AG08395 (cell line): ENCODE data around the gene ATP2A1.
"Not testable (repeated sequence)": the region's sequence is repeated elsewhere in the genome, so short reads cannot be mapped to it uniquely, and the experiment has no call there.

ENCODE experiments used
- DNase-seq: peaks from one replicate; pipeline ENCODE4 v3.0.0; 2012; ENCODE audit warnings: mixed read lengths, low spot score

Gene ATP2A1

DNA sequence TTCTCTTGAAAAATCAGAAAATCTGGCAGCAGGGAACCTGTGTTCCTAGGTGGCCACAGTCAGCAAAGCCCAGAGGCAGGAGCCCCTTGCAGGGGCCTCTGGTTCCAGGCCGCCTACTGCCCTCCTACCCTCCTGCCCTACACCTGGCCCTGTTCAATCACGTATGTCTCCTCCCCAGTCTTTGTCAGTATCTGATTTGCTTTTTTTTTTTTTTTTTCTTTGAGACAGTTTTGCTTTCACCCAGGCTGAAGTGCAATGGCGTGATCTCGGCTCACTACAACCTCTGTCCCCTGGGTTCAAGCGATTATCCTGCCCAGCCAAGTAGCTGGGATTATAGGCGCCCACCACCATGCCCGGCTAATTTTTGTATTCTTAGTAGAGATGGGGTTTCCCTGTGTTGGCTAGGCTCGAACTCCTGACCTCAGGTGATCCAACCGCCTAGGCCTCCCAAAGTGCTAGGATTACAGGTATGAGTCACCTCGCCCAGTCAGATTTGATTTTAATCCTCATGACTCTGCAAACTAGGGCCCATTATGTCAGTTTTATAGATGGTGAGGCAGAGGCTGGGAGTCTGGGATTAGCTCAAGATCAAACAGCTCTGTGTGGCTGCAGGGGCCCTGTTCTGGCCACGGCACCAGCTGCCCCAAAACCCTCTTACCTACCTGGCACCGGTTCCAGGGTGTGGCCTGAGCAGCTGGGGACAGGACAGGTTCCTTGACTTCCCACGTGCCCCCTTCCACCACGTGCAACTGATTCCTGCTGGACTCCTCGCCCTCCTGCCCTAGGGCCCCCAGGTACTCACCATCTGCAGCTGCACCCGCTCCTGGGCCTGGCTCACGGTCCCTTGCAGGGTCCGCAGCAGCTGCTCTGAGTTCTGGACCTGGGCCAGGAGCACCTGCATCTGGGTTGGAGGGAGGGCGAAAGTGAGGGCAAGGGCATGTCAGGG lies 32.1 kb downstream of the ATP2A1 start:
- no peak for DNase-seq

DNA sequence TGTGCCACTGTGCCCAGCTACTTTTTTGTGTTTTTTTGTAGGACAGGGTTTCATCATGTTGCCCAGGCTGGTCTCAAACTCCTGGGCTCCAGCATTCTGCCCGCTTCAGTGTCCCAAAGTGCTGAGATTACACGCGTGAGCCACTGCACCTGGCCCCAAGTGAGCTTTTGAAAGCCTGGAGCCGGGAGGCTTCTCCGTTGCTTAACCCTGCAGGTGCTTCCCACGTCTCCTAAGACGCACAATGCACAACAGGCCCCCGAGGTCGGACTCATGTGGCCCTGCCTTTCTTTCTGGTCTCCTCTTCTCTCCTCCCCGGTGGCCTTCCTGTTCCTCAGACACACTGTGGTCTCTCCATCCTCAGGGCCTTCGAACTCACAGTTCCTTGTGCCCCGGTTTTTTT lies 34.3 kb downstream of the ATP2A1 start:
- no peak for DNase-seq

DNA sequence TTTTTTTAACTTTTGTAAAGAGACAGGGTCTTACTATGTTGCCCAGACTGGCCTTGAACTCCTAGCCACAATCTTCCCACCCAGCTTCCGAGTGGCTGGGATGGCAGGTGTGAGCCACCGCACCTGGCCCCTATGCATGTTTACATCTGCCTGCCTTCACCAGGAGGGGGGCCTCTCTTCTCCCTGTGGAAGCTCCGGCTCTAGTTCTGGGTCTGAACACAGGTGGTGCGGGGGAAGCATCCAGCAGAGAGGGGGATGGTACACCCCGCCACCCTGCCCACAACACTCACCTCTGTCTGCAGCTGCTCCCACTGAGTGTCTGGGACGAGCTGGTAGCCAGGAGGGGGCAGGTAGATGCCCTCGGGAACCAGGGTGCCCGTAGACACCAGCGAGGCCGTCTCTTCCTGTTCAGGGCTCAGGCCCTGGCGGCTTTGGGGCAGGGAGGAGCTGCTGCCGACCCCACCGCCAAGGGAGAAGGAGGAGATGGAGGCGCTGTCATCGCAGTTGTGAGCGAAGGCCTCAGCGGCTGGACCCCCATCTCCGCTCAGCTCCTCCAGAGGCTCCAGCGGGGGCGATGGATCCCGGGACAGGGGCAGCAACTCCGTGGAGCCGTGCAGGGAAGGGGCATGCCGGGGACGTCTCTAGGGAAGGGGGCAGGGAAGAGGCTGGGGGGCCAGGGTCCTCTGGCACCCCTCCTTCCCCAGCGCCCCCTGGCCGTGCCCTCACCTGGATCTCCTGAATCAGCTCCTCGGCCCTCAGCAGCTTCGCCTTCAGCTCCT lies 35.8 kb downstream of the ATP2A1 start:
- no peak for DNase-seq

DNA sequence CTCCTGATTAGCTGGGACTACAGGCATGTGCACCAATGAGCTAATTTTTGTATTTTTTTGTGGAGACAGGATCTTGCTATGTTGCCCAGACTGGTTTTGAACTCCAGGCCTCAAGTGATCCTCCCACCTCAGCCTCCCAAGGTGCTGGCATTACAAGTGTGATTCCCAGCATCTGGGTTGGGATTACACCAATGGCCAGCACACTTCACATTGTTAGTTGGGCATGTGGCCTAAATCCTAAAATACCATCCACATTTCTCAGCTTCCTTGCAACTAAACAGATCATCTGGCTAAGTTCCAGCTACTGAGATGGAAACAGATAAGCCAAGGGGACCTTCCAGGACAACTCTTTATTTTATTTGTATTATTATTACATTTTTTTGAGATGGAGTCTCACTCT lies 36.9 kb downstream of the ATP2A1 start:
- peak; percentile 56 for DNase-seq

DNA sequence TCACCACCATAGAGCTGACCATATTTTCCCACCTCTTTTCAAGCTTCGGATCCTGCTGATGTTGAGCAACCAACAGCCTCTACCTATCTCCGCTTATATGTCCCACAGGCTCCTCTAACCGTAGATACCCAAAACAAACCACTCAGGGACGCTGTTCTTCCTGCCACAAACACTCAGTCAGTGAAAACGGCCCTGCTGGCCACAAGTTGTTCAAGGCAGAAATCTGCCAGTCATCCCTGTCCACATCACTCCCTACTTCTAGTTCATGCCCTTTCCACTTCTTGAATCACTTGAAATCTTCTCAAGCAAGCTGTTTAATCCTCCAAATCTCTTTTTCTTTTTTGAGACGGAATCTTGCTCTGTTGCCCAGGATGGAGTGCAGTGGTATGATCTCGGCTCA lies 38.8 kb downstream of the ATP2A1 start:
- DNase-seq: no peak

DNA sequence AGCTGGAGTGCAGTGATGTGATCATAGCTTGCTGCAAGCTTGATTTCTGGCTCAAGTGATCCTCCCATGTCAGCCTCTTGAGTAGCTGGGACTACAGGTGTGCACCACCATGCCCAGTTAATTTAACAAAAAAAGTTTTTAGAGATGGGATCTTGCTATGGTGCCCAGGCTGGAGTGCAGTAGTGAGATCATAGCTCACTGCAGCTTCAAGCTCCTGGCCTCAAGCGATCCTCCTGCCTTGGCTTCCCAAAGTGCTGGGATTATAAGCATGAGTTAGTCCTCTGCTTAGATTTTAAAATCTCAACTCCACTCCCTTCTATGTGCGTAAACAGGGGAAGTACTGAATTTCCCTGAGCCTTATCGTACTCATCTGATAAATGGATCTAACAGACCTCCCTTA lies 40.4 kb downstream of the ATP2A1 start:
- no peak for DNase-seq

DNA sequence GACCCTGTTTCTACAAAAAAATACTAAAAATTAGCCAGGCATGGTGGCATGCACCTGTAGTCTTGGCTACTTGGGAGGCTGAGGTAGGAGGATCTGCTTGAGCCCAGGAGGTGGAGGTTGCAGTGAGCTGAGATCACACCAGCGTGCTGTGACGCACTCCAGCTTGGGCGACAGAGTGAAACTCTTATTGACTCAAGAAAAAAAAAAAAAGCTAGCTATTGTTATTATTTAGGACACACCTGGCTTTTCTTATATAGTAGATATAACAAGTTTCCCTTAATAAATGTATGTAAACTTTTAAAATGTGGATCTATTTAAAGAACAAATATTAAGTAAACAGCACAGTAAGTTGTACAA lies 44.9 kb downstream of the ATP2A1 start:
- no peak for DNase-seq

DNA sequence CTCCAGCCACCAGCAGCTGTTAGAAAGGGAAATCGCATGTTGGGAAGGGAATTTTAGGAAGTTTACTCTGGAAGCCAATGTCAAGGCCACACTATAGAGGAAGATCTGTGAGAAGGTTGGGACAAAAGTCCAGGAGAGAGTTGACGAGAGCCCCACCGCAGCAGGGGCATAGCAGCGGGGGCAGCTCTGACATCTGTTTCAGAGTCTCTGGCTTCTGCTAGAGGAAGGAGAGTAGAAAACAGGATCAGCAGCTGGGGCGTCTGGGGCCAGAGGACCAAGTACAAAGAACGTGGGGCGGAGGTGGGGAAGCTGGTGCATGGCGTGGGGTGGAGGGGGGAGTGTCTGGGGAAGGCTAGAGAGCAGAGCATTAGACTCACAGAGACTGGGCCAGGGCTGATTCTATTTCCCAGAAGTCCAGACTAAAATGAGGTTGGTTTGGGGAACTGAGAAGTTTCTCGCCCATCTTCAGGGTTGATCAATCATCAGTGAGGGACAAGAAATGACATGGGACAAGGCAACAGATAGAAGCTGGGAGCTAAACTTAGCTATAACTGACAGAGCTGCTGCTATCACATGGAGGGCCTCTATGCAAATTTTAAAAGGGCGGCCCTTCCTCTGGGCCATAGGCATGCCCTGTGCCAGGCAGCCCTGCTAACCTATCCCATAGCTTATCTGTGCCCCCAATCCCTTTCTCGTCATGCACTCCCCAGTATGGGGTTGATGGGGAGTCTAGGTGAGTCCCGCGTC lies 45.5 kb downstream of the ATP2A1 start:
- no peak for DNase-seq

DNA sequence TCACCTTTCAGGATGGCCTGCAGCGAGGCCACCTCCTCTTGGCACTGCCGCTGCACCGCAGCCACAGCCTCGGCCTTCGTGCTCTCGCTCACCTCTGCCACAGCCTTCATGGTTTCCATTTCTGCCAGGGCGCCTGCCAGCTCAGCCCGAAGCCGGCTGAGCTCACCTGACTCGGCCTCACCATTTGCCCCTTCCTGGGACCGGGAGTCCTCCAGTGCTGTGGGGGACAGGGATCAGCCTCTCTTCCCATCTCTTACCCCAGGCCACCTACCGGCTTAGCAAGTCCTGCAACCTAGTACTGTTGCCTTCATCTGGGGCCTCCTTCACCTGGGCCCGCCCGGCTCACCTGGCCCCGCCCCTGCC lies 46.1 kb downstream of the ATP2A1 start:
- no peak for DNase-seq

DNA sequence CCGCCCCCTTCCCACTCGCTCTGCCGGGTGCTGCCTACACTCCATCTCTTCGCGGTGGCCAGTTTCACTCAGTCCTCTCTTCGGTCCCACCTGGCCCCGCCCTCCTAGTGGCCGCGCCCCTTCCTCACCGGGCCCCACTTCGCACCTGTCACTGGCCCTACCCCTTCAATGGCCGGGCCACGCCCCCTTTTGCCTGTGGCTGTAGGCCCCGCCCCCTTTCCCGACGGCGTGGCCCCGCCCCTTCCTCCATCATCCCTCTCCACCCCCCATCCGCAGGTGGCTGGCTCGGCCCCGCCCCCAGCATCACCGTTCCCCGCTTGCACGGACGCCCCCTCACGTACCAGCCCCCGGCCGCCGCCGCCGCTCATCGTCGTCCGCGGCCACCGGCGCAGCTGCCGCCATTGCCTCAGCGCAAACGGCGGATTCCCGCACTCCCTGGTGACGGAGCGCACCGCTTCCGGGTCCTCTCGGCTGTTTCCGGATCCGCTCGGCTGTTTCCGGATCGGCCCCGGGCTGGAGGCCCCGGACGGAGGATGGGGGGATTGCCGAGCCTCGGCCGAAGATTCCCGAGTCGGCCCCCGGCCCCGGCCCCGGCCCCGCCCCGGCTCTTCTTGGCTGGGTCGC lies 46.6 kb downstream of the ATP2A1 start, which contains the start of gene RABEP2:
Gene RABEP2, minus strand, starts transcription at position 477 of the 624 bp plus-strand sequence. Its CDS starts 75 bp downstream, at position 402.
- DNase-seq: peak; percentile 99

DNA sequence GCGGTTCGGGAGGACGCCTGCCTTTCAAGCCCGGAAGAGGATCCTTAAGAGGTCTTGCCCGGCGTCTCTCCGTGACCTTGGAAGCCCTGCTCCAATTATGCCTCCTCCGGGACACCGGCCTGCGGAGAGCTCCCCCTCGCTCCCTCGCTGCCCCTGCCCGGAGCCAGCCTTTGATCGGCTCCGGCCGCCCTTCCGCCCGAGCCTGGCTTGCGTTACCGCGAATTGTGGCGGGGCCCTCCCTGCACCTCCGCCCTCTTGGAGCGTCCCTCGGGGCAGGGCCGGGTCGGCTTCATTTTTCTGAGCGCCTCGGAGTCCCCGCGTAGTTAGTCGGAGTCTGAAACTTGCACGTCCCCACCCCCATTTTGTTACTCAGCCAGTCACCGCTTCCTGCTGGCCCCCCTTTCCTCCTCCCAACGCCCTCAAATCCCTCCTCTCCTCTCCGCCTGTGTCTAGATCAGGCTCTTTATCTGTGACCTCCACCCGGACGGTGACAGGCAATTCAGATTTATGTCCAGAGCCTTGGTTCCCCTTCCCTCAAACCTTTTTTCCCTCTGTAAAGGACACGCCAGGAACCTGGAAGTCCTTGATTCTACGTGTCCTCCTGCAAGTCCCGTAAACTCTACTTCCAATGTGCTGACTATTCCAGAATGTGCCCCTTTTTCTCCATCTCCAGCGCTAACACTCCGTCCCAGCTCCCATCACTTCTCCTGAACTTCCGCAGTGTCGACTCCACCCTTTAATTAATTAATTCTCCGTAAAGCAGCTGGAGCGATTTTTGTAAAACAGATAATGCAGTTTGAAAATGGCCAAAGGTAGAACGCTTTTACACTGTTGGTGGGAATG lies 47.3 kb downstream of the ATP2A1 start:
- DNase-seq: peak; percentile 74

DNA sequence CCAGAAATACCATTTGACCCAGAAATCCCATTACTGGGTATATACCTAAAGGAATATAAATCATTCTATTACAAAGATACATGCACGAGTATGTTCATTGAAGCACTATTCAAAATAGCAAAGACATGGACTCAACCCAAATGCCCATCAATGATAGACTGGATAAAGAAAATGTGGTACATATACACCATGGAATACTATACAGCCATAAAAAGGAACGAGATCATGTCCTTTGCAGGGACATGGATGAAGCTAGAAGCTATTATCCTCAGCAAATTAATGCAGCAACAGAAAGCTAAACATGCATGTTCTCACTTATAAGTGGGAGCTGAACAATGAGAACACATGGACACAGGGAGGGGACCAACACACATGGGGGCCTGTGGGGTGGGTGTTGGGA lies 48.0 kb downstream of the ATP2A1 start:
- DNase-seq: not testable (repeated sequence)

DNA sequence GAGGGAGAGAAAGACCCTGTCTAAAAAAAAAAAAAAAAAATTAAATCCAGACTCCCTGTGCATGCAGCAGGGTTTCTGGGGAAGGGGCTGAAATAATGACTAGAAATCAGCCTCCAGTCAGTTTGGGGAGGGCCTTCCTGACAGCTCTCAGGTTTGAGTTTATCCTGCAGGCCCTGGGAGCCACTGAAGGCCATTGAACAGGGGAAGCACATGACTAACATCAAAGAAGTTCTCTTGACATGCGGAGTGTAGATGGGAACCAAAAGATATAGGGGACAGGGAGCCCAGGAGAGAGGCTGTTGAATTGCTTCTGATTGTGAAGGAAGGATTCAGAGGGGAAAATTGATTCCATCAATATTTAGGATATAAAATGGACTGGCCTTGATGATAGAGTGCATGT lies 49.5 kb downstream of the ATP2A1 start:
- DNase-seq: no peak

DNA sequence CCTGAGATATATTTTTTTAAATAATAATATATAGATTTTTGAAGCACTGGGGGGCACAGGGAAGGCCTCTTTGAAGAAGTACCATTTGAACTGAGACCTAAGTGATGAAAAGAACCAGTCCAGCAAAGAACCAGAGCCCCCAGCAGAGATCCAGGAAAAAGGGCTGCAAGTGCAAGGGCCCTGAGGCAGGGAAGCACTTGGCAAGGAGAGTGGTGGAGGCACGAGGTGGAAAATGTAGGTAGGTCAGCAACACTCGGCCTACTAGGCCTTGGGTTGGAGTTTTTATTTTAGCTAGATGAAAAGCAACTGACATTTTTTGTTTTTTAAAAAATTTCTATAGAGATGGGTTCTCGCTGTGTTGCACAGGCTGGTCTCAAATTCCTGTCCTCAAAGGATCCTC lies 51.9 kb downstream of the ATP2A1 start:
- no peak for DNase-seq

DNA sequence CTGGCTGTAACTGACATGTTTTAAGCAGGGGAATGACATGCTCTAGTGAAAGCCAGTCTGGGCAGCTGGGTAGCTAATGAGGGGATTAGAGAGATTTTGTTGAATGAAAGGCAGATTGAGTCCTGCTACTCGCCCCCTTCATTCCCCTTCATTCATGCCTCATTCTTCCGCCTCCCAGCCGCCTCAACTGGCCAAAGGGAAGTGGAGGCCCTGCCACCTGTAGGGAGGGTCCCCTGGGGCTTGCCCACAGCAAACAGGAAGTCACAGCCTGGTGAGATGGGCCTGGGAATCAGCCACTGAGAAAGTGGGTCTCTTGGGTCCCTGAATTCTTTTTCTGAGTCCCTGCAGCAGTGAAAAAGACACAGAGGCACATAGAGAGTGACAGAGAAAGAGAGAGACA lies 52.4 kb downstream of the ATP2A1 start:
- no peak for DNase-seq

DNA sequence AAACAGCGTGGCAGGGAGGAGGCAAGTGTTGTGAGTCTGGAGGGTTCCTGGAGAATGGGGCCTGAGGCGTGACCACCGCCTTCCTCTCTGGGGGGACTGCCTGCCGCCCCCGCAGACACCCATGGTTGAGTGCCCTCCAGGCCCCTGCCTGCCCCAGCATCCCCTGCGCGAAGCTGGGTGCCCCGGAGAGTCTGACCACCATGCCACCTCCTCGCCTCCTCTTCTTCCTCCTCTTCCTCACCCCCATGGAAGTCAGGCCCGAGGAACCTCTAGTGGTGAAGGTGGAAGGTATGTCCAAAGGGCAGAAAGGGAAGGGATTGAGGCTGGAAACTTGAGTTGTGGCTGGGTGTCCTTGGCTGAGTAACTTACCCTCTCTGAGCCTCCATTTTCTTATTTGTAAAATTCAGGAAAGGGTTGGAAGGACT lies 53.5 kb downstream of the ATP2A1 start, which contains the start of gene CD19:
Gene CD19, plus strand, starts transcription at position 171 of the 425 bp plus-strand sequence. Its CDS starts 30 bp downstream, at position 201.
- DNase-seq: no peak

DNA sequence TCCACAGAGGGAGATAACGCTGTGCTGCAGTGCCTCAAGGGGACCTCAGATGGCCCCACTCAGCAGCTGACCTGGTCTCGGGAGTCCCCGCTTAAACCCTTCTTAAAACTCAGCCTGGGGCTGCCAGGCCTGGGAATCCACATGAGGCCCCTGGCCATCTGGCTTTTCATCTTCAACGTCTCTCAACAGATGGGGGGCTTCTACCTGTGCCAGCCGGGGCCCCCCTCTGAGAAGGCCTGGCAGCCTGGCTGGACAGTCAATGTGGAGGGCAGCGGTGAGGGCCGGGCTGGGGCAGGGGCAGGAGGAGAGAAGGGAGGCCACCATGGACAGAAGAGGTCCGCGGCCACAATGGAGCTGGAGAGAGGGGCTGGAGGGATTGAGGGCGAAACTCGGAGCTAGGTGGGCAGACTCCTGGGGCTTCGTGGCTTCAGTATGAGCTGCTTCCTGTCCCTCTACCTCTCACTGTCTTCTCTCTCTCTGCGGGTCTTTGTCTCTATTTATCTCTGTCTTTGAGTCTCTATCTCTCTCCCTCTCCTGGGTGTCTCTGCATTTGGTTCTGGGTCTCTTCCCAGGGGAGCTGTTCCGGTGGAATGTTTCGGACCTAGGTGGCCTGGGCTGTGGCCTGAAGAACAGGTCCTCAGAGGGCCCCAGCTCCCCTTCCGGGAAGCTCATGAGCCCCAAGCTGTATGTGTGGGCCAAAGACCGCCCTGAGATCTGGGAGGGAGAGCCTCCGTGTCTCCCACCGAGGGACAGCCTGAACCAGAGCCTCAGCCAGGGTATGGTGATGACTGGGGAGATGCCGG lies 54.3 kb downstream of the ATP2A1 start:
- DNase-seq: no peak

DNA sequence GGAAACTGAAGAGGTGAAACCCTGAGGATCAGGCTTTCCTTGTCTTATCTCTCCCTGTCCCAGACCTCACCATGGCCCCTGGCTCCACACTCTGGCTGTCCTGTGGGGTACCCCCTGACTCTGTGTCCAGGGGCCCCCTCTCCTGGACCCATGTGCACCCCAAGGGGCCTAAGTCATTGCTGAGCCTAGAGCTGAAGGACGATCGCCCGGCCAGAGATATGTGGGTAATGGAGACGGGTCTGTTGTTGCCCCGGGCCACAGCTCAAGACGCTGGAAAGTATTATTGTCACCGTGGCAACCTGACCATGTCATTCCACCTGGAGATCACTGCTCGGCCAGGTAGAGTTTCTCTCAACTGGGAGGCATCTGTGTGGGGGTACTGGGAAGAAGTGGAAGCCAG lies 54.9 kb downstream of the ATP2A1 start:
- DNase-seq: no peak

DNA sequence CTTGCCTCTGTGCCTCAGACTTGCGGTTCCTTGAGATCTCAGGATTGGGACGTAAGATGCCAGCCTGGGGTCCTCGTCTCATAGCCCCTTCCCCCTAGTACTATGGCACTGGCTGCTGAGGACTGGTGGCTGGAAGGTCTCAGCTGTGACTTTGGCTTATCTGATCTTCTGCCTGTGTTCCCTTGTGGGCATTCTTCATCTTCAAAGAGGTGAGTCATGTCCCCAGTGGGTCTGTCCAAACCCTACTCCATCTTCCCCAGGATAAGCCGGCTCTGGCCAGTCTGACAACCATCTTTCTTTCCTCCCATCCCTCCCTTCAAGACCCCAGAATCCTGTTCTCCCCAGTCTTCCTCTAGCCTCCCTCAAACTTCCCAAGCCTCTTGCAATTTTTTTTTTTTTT lies 57.1 kb downstream of the ATP2A1 start:
- DNase-seq: peak; percentile 22
